Ectodermal cell (in vitro differentiated cells): Measurements from ENCODE around the gene GSTA2.
"Not testable (repeated sequence)": the region's sequence is repeated elsewhere in the genome, so short reads cannot be mapped to it uniquely, and the experiment has no call there.

Experiments used
- H3K27ac ChIP-seq: 2 replicates; pipeline ENCODE4 v1.7.0; 2013; ENCODE audit warnings: mild to moderate bottlenecking, low read depth, low read length; ENCODE audit not compliant: insufficient read depth, poor library complexity, severe bottlenecking
- H3K27me3 ChIP-seq: 2 replicates; pipeline ENCODE4 v1.7.0; 2013; ENCODE audit warnings: mild to moderate bottlenecking, low read length; ENCODE audit not compliant: insufficient read depth, control insufficient read depth, poor library complexity, severe bottlenecking
- H3K36me3 ChIP-seq: one replicate; pipeline ENCODE4 v1.7.0; 2013; ENCODE audit warnings: low read length; ENCODE audit not compliant: control insufficient read depth, insufficient read depth
- H3K4me1 ChIP-seq: one replicate; pipeline ENCODE4 v1.7.0; 2013; ENCODE audit warnings: low read length; ENCODE audit not compliant: control insufficient read depth, insufficient read depth
- H3K4me3 ChIP-seq: 2 replicates; pipeline ENCODE4 v1.7.0; 2013; ENCODE audit warnings: low read depth, low read length, control low read depth; ENCODE audit not compliant: insufficient read depth
- H3K9me3 ChIP-seq: 2 replicates; pipeline ENCODE4 v1.7.0; 2013; ENCODE audit warnings: mild to moderate bottlenecking, low read length, moderate library complexity; ENCODE audit not compliant: control insufficient read depth
- WGBS, 2 experiments: methylation state at CpG; one replicate each; pipeline ENCODE4 v1.1.7; 2013; ENCODE audit warnings: missing lambda C conversion rate in 2 of 2; 5-methylcytosine and 5-hydroxymethylcytosine counted together

The GSTA2 gene

DNA sequence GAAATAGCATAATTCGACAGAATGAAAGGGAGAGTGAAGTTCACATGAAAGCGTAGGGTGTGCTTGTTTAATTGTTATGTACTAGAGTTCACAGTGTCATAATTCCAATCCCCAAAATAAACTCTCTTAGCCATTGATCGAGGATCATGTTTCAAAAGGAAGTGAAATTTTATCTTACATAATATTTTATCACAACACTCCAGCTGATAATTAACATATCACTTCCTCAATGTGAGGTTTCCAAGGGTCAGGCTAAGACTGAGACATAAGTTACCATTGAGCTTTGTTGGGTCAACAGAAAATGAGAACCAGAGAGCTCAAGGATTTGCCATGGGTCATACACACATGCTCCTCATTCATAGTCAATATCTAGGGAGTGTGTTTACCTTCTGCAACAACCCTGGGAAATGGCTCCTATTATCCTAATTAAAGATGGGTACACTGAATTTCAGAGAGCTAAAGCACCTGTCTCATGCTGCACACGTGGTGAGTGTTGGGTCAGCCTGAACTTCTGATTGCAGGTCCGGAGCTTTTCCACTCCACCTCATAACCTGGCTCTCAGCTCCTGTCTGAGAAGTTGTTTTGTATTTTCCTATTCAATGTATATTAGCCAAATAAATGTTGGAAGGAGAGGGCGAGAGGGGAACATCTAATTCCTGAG, 3.0 kb downstream of the GSTA2 start:
- H3K4me1 ChIP-seq: no peaks in the 10 kb centered on the region
- H3K27ac ChIP-seq: no peak overlapping the region
- H3K36me3 ChIP-seq: no peaks in the 10 kb centered on the region
- no peaks in the 10 kb centered on the region for H3K9me3 ChIP-seq
- H3K27me3 ChIP-seq: no peaks in the 10 kb centered on the region
- H3K4me3 ChIP-seq: no peak overlapping the region
- WGBS, 2 experiments: 90 to 98% methylated on average over 4 of the region's 6 CpGs

GRCh38 chr6:52759085-52759484, 4.2 kb downstream of the GSTA2 start:
- H3K27ac ChIP-seq: no peak overlapping the region
- no CpG with 5 or more reads among the region's 1 CpG for WGBS, 2 experiments

DNA sequence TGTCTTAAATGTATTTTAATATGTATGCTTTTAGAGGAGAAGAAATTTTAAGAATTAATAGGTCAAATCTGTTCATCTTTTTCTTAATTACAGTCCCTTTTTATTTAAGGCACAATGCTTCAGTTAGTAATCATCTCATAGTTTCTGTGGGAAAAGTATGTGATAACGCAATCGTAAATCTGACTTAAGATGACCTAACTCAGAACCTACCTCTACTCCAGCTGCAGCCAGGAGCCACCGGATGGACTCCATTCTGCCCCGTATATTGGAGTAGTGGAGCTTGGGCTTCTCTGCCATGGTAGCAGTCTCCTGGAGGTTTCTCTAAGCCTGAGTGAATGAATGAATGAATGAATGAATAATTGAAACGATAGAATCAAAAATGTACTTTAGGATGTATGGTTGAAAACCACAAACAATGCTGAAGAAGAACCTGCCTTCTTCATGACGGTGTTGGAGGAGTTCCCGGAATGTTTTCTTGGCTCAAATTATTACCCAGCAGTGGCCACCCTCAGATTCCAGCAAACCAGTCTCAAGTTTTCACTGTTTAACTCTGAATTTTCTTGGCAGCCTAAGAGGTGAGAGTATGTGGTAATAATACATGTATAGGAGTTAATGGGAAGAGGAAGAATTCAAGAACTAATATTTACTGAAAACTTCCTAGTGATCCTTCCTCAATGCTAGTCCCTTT, 5.5 kb downstream of the GSTA2 start:
- H3K36me3 ChIP-seq, H3K27me3 ChIP-seq, H3K9me3 ChIP-seq, H3K27ac ChIP-seq, H3K4me3 ChIP-seq, H3K4me1 ChIP-seq: not testable (repeated sequence)
- 82 to 83% methylated on average over 7 of the region's 7 CpGs for WGBS, 2 experiments

More at GRCh38 chr6:52759085-52759484, 4.2 kb downstream of the GSTA2 start:
- Histone ChIP-seq H3K9me3 (no peaks in the 10 kb centered on the region), H3K4me1 (no peaks in the 10 kb centered on the region), H3K27me3 (no peaks in the 10 kb centered on the region), H3K36me3 (no peaks in the 10 kb centered on the region), H3K4me3 (no peak overlapping the region)

GRCh38 chr6:52754443-52754842, 8.8 kb downstream of the GSTA2 start:
- WGBS, 2 experiments: 90 to 95% methylated on average over 3 of the region's 3 CpGs
- Histone ChIP-seq H3K9me3 (no peaks in the 10 kb centered on the region), H3K36me3 (no peaks in the 10 kb centered on the region), H3K4me1 (no peaks in the 10 kb centered on the region), H3K27ac (no peak overlapping the region), H3K27me3 (no peaks in the 10 kb centered on the region), H3K4me3 (no peak overlapping the region)

DNA sequence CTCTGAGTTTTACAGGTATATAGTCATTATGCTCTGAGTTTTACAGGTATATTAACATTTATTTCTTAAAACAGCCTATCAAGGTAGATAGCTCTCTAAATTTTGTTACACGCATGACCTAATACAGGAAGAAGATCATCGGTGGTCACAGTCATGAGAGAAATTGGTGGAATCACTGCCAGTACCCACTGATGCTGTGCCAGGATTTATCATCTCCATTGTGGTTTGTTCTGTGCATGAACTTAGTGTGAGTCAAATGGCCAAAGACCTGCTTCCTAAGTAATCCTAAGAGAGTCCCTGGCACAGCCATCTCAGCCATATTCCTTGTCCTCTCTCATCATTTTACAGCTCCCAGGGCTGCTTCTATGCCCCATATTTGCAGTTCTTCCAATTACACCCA, 10.1 kb downstream of the GSTA2 start:
- not testable (repeated sequence) for H3K4me3 ChIP-seq, H3K27ac ChIP-seq, H3K9me3 ChIP-seq, H3K36me3 ChIP-seq, H3K27me3 ChIP-seq, H3K4me1 ChIP-seq
- WGBS, 2 experiments: 97 to 100% methylated on average over 2 of the region's 2 CpGs

- no peaks in the 10 kb centered on the region for H3K27me3 ChIP-seq
- H3K9me3 ChIP-seq: no peaks in the 10 kb centered on the region
- H3K36me3 ChIP-seq: no peaks in the 10 kb centered on the region
Observed at GRCh38 chr6:52752310-52752709, 11.0 kb downstream of the GSTA2 start.

GRCh38 chr6:52749556-52750152, 13.6 kb downstream of the GSTA2 start:
- no peak overlapping the region for H3K27ac ChIP-seq
- no peaks in the 10 kb centered on the region for H3K4me1 ChIP-seq
- 71 to 80% methylated on average over 1 to 2 of the region's 2 CpGs for WGBS, 2 experiments
- no peaks in the 10 kb centered on the region for H3K36me3 ChIP-seq
- H3K4me3 ChIP-seq: no peak overlapping the region
- H3K9me3 ChIP-seq: no peaks in the 10 kb centered on the region
- no peaks in the 10 kb centered on the region for H3K27me3 ChIP-seq

More at GRCh38 chr6:52752310-52752709, 11.0 kb downstream of the GSTA2 start:
- Histone ChIP-seq H3K4me1 (no peaks in the 10 kb centered on the region), H3K4me3 (no peak overlapping the region), H3K27ac (no peak overlapping the region)

GRCh38 chr6:52747301-52747700, 16.0 kb downstream of the GSTA2 start:
- WGBS, 2 experiments: 88 to 94% methylated on average over 3 of the region's 3 CpGs
- not testable (repeated sequence) for H3K27me3 ChIP-seq, H3K4me1 ChIP-seq, H3K4me3 ChIP-seq, H3K36me3 ChIP-seq, H3K9me3 ChIP-seq, H3K27ac ChIP-seq

DNA sequence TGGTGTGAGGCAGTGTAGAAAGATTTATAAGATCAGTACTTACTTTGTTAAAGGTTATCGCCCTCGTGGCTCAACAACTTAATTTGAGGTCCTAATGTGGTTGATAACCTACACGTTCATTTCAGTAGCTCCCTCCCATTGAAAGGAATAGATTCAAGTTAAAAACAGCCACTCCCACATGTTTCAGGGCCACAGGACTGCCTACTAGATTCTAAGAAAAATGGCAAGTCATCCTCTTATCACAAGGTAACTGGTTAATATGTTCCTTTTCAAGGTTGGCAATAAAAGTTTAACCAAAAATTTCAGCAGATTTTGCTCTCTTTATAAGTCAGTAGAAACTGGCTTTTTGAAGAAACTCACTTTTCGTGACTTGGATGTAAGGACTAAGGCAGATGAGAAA, 17.1 kb downstream of the GSTA2 start:
- 87 to 94% methylated on average over 4 of the region's 4 CpGs for WGBS, 2 experiments
- Histone ChIP-seq H3K9me3 (no peaks in the 10 kb centered on the region), H3K4me1 (no peaks in the 10 kb centered on the region), H3K4me3 (no peak overlapping the region), H3K36me3 (no peaks in the 10 kb centered on the region), H3K27me3 (no peaks in the 10 kb centered on the region), H3K27ac (no peak overlapping the region)

- H3K9me3 ChIP-seq: no peaks in the 10 kb centered on the region
- no peaks in the 10 kb centered on the region for H3K36me3 ChIP-seq
- no peaks in the 10 kb centered on the region for H3K4me1 ChIP-seq
- no peaks in the 10 kb centered on the region for H3K27me3 ChIP-seq
- no peak overlapping the region for H3K4me3 ChIP-seq
- WGBS, 2 experiments: 93 to 100% methylated on average over 1 of the region's 1 CpG
- H3K27ac ChIP-seq: no peak overlapping the region
Observed at GRCh38 chr6:52745764-52746201, 17.5 kb downstream of the GSTA2 start.
